Transverse colon (tissue), 4 donors: ENCODE results near the gene CD14. TPM values are rescaled to one million over a fixed set of nuclear protein-coding genes. Genes with fewer than 3 reads are reported as not detected.
"Not testable (repeated sequence)": the region's sequence is repeated elsewhere in the genome, so short reads cannot be mapped to it uniquely, and the experiment has no call there.

ENCODE experiments used
- DNase-seq: peaks from one replicate; pipeline ENCODE4 v3.0.0-alpha.2; 2019
- H3K27ac ChIP-seq, 4 donors: fragments of 200-600 bp; sonication (generic); 2 replicates each; pipeline ENCODE4 v1.5.1; 2016 to 2018; ENCODE audit warnings: inconsistent platforms in 4 of 4
- H3K27me3 ChIP-seq: fragments of 200-600 bp; sonication (generic); 2 replicates; pipeline ENCODE4 v1.5.1; 2017; ENCODE audit warnings: inconsistent platforms
- H3K36me3 ChIP-seq, 4 donors: fragments of 200-600 bp; sonication (generic); 2 replicates each; pipeline ENCODE4 v1.5.1; 2017 to 2019; ENCODE audit warnings: inconsistent platforms in 4 of 4
- H3K4me1 ChIP-seq, 4 donors: fragments of 200-600 bp; sonication (generic); 2 replicates each; pipeline ENCODE4 v1.5.1; 2017 to 2020; ENCODE audit warnings: inconsistent platforms in 4 of 4
- H3K4me3 ChIP-seq, 4 donors: fragments of 200-600 bp; sonication (generic); 1 replicate in 1 of 4; 2 replicates in 3 of 4; pipeline versions ENCODE4 v1.5.1 to v1.6.1; 2017 to 2019; ENCODE audit warnings: inconsistent platforms in 4 of 4
- H3K9me3 ChIP-seq, 2 donors: fragments of 200-600 bp; sonication (generic); 2 replicates each; pipeline ENCODE4 v1.5.1; 2017 to 2019; ENCODE audit warnings: inconsistent platforms in 2 of 2
- CTCF ChIP-seq, 5 experiments: fragments of 200-600 bp in 3 of 5; fragments of 450-650 bp in 2 of 5; sonication (generic) in 3 of 5; IDR thresholded peaks; 1 replicate in 2 of 5; 2 replicates in 3 of 5; pipeline ENCODE4 v1.5.1; 2016 to 2017; ENCODE audit warnings: antibody characterized with exemption in 5 of 5, inconsistent platforms in 3 of 5, mild to moderate bottlenecking in 2 of 5, moderate library complexity in 1 of 5
- EP300 ChIP-seq: sonication (generic); formaldehyde crosslinking; IDR thresholded peaks from one replicate; pipeline ENCODE4 v1.6.1; 2017; ENCODE audit warnings: antibody characterized with exemption, low read depth
- POLR2A ChIP-seq: fragments of 450-650 bp; IDR thresholded peaks from one replicate; pipeline ENCODE4 v1.6.1; 2016; ENCODE audit warnings: antibody characterized with exemption, mild to moderate bottlenecking, moderate library complexity
- POLR2AphosphoS5 ChIP-seq, 3 donors: sonication (generic); formaldehyde crosslinking; IDR thresholded peaks; one replicate each; pipeline ENCODE4 v1.6.1; 2016; ENCODE audit warnings: antibody characterized with exemption in 3 of 3
- WGBS, 2 donors: methylation state at CpG; one replicate each; pipeline ENCODE4 v1.1.5; 2018; ENCODE audit warnings: low coverage in 1 of 2; 5-methylcytosine and 5-hydroxymethylcytosine counted together
- in situ Hi-C, 4 donors: fragments of 200-750 bp; cut with MboI; loops; one replicate each; pipeline versions ENCODE4 v1.15.0 to v1.15.1; 2017; ENCODE audit warnings: low sequenced_read_pairs in 3 of 4, low pct_ligation_motif_present in 1 of 4, low pct_unique_long_range_greater_than_20kb in 1 of 4
- intact Hi-C: fragments of 100-400 bp; cut with DNase I; formaldehyde crosslinking; loops from one replicate; pipeline ENCODE4 v1.15.1; 2023; ENCODE audit warnings: low total_unique reads
- total RNA-seq, 4 donors: library from RNA; depleted of rRNA; stranded (reverse); fragments of >200 nt; gene quantifications; one replicate each; pipeline ENCODE4 v1.1.0, GENCODE V29; 2016

Gene CD14
- total RNA-seq, 4 donors from 2014 or later: 3.6 to 92.4 (median 45.6) TPM

- no peak for DNase-seq
- H3K27ac ChIP-seq: no peak overlapping the region
- H3K27me3 ChIP-seq: no peaks in the 10 kb centered on the region
- H3K9me3 ChIP-seq: no peaks in the 10 kb centered on the region
- peaks cover 0 to 17% (median 0%) of the 10 kb centered on the region in 4 donors for H3K4me1 ChIP-seq
- no peak overlapping the region for H3K4me3 ChIP-seq
- WGBS, 2 donors: 33 to 68% methylated on average over 1 to 2 of the region's 2 CpGs
- intact Hi-C loops (no loop called here), in situ Hi-C loops (no loop called here)
- no peaks in the 10 kb centered on the region for H3K36me3 ChIP-seq
- no peak for TF ChIP-seq CTCF (IDR thresholded peaks at IDR 0.05)
- TF ChIP-seq POLR2A: no peak
- TF ChIP-seq EP300: no peak
- TF ChIP-seq POLR2AphosphoS5 (IDR thresholded peaks at IDR 0.05): no peak
These were observed 34.1 kb downstream of the CD14 start for GRCh38 chr5:140598836-140599235.

GRCh38 chr5:140596321-140596741, 36.6 kb downstream of the CD14 start:
- intact Hi-C loops: no loop called here
- Histone ChIP-seq H3K27me3 (no peaks in the 10 kb centered on the region), H3K4me1 (peaks cover 0 to 17% (median 0%) of the 10 kb centered on the region in 4 donors), H3K9me3 (no peaks in the 10 kb centered on the region), H3K27ac (peak overlapping the region in 1 of 4 donors; percentile 16), H3K36me3 (no peaks in the 10 kb centered on the region), H3K4me3 (no peak overlapping the region)
- WGBS, 2 donors: 75% methylated on average over 1 of the region's 1 CpG; no CpG with 5 or more reads in 1 of the 2 donors
- DNase-seq: no peak
- TF ChIP-seq POLR2A (no peak), EP300 (no peak), CTCF (IDR thresholded peaks at IDR 0.05) (no peak), POLR2AphosphoS5 (IDR thresholded peaks at IDR 0.05) (no peak)
- in situ Hi-C loops: no loop called here

- 61 to 77% methylated on average over 3 to 5 of the region's 5 CpGs for WGBS, 2 donors
- in situ Hi-C loops (no loop called here), intact Hi-C loops (no loop called here)
- peaks cover 0 to 17% (median 0%) of the 10 kb centered on the region in 4 donors for H3K4me1 ChIP-seq
- DNase-seq: peak; percentile 53
- peak overlapping the region in 3 of 4 donors; percentile 5 to 18 (median 16) for H3K27ac ChIP-seq
- no peak overlapping the region for H3K4me3 ChIP-seq
- no peaks in the 10 kb centered on the region for H3K36me3 ChIP-seq
- no peaks in the 10 kb centered on the region for H3K27me3 ChIP-seq
- no peaks in the 10 kb centered on the region for H3K9me3 ChIP-seq
- no peak for TF ChIP-seq EP300
- TF ChIP-seq POLR2AphosphoS5 (IDR thresholded peaks at IDR 0.05): peak in 1 of 3 donors; percentile 17
These were observed 37.3 kb downstream of the CD14 start for GRCh38 chr5:140595538-140596300.

- Histone ChIP-seq H3K27me3 (no peaks in the 10 kb centered on the region), H3K9me3 (no peaks in the 10 kb centered on the region), H3K36me3 (no peaks in the 10 kb centered on the region), H3K27ac (no peak overlapping the region), H3K4me3 (no peak overlapping the region), H3K4me1 (peaks cover 0 to 19% (median 0%) of the 10 kb centered on the region in 4 donors)
- 90% methylated on average over 2 of the region's 6 CpGs; no CpG with 5 or more reads in 1 of the 2 donors for WGBS, 2 donors
- in situ Hi-C loops (no loop called here), intact Hi-C loops (no loop called here)
- DNase-seq: no peak
- TF ChIP-seq CTCF (IDR thresholded peaks at IDR 0.05) (no peak), POLR2AphosphoS5 (IDR thresholded peaks at IDR 0.05) (no peak), POLR2A (no peak), EP300 (no peak)
These were observed 38.8 kb downstream of the CD14 start for GRCh38 chr5:140594169-140594568.

GRCh38 chr5:140593070-140593469, 39.9 kb downstream of the CD14 start:
- in situ Hi-C loops, H3K27ac ChIP-seq, H3K9me3 ChIP-seq, intact Hi-C loops, DNase-seq, H3K4me3 ChIP-seq, H3K36me3 ChIP-seq, H3K27me3 ChIP-seq: not testable (repeated sequence)
- peaks cover 0 to 24% (median 0%) of the 10 kb centered on the region in 4 donors for H3K4me1 ChIP-seq
- WGBS, 2 donors: 65% methylated on average over 12 of the region's 14 CpGs; no CpG with 5 or more reads in 1 of the 2 donors
